ENCODE results near the gene RNU6-7. TPM values are rescaled to one million over a fixed set of nuclear protein-coding genes. Genes with fewer than 3 reads are reported as not detected.

RNU6-7 gene
- total and polyA plus RNA-seq, 2 of the 13 experiments (the other 11 are each of a cell fraction or from before 2014, with no cell fraction given), result under 0.01 TPM; not detected in 1

GRCh38 chr14:32224737-32225377 is 23.0 kb downstream of the RNU6-7 start (continued):
- TF ChIP-seq, protein P1, sequence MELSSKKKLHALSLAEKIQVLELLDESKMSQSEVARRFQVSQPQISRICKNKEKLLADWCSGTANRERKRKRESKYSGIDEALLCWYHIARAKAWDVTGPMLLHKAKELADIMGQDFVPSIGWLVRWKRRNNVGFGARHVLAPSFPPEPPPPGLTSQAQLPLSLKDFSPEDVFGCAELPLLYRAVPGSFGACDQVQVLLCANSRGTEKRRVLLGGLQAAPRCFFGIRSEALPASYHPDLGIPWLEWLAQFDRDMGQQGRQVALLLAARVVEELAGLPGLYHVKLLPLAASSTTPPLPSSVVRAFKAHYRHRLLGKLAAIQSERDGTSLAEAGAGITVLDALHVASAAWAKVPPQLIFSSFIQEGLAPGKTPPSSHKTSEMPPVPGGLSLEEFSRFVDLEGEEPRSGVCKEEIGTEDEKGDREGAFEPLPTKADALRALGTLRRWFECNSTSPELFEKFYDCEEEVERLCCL (CRISPR knock-in tag; IDR thresholded peaks at IDR 0.05; ENCODE audit: borderline replicate concordance), result no peak
- no peak for TF ChIP-seq PTBP1 (IDR thresholded peaks at IDR 0.05; ENCODE audit: low read depth, low read length, poor library complexity, severe bottlenecking)
- TF ChIP-seq, protein P2, sequence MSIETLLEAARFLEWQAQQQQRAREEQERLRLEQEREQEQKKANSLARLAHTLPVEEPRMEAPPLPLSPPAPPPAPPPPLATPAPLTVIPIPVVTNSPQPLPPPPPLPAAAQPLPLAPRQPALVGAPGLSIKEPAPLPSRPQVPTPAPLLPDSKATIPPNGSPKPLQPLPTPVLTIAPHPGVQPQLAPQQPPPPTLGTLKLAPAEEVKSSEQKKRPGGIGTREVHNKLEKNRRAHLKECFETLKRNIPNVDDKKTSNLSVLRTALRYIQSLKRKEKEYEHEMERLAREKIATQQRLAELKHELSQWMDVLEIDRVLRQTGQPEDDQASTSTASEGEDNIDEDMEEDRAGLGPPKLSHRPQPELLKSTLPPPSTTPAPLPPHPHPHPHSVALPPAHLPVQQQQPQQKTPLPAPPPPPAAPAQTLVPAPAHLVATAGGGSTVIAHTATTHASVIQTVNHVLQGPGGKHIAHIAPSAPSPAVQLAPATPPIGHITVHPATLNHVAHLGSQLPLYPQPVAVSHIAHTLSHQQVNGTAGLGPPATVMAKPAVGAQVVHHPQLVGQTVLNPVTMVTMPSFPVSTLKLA (IDR thresholded peaks at IDR 0.05), result no peak
- TF ChIP-seq PITX1 (CRISPR knock-in tag; IDR thresholded peaks at IDR 0.05), result no peak
- TF ChIP-seq ATF7 (IDR thresholded peaks at IDR 0.05), result no peak
- TF ChIP-seq ATF7 (CRISPR knock-in tag; IDR thresholded peaks at IDR 0.05), result no peak
- TF ChIP-seq ZMYM4 (CRISPR knock-in tag; IDR thresholded peaks at IDR 0.05), result no peak
- no peak for TF ChIP-seq ZNF777 (CRISPR knock-in tag; IDR thresholded peaks at IDR 0.05)
- no peak for TF ChIP-seq AFF4 (CRISPR knock-in tag; IDR thresholded peaks at IDR 0.05)
- TF ChIP-seq, protein P3, sequence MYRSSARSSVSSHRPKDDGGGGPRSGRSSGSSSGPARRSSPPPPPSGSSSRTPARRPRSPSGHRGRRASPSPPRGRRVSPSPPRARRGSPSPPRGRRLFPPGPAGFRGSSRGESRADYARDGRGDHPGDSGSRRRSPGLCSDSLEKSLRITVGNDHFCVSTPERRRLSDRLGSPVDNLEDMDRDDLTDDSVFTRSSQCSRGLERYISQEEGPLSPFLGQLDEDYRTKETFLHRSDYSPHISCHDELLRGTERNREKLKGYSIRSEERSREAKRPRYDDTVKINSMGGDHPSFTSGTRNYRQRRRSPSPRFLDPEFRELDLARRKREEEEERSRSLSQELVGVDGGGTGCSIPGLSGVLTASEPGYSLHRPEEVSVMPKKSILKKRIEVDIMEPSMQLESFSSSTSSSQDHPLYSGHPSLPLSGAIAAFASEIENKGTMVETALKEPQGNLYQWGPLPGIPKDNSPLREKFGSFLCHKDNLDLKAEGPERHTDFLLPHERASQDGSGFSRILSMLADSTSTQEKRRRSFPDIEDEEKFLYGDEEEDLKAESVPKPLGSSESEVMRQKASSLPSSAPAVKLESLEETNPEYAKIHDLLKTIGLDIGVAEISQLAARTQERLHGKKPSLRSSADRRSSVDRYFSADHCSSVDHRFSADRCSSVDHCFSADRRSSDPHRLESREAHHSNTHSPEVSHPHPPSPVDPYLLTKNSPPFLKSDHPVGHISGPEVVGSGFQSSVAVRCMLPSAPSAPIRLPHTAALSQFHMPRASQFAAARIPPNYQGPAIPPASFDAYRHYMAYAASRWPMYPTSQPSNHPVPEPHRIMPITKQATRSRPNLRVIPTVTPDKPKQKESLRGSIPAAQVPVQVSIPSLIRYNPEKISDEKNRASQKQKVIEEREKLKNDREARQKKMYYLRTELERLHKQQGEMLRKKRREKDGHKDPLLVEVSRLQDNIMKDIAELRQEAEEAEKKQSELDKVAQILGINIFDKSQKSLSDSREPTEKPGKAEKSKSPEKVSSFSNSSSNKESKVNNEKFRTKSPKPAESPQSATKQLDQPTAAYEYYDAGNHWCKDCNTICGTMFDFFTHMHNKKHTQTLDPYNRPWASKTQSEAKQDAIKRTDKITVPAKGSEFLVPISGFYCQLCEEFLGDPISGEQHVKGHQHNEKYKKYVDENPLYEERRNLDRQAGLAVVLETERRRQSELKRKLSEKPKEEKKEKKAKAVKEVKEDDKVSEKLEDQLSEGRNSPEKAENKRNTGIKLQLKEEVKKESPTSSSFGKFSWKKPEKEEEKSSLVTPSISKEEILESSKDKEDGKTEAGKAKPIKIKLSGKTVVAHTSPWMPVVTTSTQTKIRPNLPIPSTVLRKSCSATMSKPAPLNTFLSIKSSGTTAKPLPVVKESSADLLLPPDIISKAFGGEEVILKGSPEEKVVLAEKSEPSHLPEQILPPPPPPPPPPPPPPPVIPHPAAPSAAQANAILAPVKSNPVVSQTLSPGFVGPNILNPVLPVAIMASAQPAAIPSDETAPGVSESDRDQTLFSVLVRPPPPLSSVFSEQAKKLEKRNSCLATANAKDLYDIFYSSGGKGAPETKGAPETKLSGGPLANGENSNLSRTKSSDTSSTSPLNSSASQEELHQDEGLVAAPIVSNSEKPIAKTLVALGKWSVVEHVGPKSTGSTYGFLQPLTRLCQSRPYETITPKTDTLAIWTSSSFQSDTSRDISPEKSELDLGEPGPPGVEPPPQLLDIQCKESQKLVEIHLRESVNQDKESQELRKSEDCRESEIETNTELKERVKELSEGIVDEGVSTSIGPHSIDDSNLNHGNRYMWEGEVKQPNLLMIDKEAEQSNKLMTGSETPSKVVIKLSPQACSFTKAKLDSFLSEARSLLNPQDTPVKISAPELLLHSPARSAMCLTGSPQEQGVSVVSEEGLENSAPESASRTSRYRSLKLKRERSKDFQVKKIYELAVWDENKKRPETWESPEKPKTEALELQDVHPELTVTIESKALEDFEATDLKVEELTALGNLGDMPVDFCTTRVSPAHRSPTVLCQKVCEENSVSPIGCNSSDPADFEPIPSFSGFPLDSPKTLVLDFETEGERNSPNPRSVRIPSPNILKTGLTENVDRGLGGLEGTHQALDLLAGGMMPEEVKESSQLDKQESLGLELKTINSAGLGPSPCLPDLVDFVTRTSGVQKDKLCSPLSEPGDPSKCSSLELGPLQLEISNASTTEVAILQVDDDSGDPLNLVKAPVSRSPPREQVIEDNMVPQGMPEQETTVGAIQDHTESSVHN (CRISPR knock-in tag; IDR thresholded peaks at IDR 0.05), result no peak
